ENCODE data around the gene ADAMTS13.

DNA sequence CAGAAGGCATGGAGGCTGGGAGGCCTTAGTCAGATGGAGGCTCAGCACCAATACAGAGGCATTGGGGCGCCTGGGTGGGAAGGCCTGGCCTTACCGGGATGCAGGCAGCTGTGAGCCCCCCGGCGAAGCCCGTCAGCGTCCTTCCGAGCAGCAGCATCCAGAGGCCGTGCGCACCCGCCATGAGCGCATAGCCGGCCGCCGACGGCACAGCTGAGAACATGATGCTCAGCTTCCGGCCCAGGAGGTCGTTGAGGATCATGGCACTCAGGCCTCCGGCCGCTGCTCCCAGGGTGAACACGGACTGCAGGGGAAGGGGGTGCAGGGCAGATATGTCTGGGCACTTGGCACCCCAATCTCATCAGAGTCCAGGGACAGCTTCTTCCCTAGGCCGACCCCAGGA lies 54.8 kb downstream of the ADAMTS13 start:
- no peak for TF ChIP-seq CTCF (IDR thresholded peaks at IDR 0.05 in 8 of 11, conservative IDR thresholded peaks at IDR 0.05 in 3 of 11)
- no peak for TF ChIP-seq POLR2A (IDR thresholded peaks at IDR 0.05)
